ENCODE results near the gene PDAP1. TPM values are rescaled to one million over a fixed set of nuclear protein-coding genes. Genes with fewer than 3 reads are reported as not detected.

The PDAP1 gene
- total and polyA plus RNA-seq, 2 of the 4 experiments (the other 2 are of a cell fraction): 40.3 to 193 TPM

DNA sequence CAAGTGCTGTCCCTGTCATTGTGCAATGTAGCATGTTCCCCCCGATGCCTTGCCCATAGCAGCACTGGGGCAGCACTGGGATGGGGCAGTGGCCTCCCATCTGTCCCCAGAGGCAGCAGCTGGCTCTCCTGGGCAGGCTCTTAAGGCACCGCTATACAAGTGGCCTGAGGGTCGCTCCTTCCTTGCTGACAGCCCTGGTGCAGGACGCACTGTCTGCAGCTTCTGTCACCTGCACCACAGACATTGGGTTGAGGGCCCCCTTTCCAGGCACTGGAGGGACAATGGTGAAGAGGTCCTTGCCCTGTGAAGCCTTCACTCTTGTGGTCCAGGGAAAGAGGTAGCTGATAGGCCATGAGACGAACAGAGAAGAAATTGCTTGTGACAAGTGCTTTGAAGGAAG lies 40.9 kb upstream of the PDAP1 start:
- Histone ChIP-seq H3K27ac (ENCODE audit: insufficient read depth, low read length) (no peak overlapping the region), H4K5ac (ENCODE audit: low read depth, low read length) (no peak overlapping the region), H2BK120ac (ENCODE audit: low read depth, low read length) (no peak overlapping the region), H3K4me1 (ENCODE audit: control insufficient read depth, insufficient read depth, low read length) (no peaks in the 10 kb centered on the region), H3K56ac (ENCODE audit: extremely low read depth, insufficient read depth, low read length) (no peak overlapping the region), H3K27me3 (ENCODE audit: control insufficient read depth, insufficient read depth, low read length) (no peaks in the 10 kb centered on the region), H3K79me1 (ENCODE audit: low read depth in 1 of 2, low read length in 2 of 2) (peaks cover 23 to 48% of the 10 kb centered on the region in 2 experiments), H2AFZ (replicated peaks; ENCODE audit: low read length, poor library complexity) (no peak overlapping the region), H3K18ac (ENCODE audit: low read depth, low read length) (no peak overlapping the region), H3K4me3 (ENCODE audit: insufficient read depth, low read depth, low read length) (no peak overlapping the region), H3K9me1 (ENCODE audit: insufficient read depth, low read length) (no peaks in the 10 kb centered on the region), H2AK5ac (ENCODE audit: low read depth, low read length) (no peak overlapping the region), H3K4ac (ENCODE audit: low read depth, low read length) (no peak overlapping the region), H3K4me2 (ENCODE audit: low read depth, low read length) (no peak overlapping the region), H4K8ac (ENCODE audit: low read depth in 2 of 2, low read length in 2 of 2) (no peak overlapping the region), H2BK5ac (ENCODE audit: low read depth, low read length, poor library complexity, severe bottlenecking) (no peak overlapping the region), H4K20me1 (ENCODE audit: insufficient read depth, low read length) (peaks cover 27% of the 10 kb centered on the region), H4K91ac (ENCODE audit: insufficient read depth, low read depth, low read length) (no peak overlapping the region), H3K14ac (replicated peaks; ENCODE audit: low read depth, low read length) (no peak overlapping the region), H3K36me3 (ENCODE audit: control insufficient read depth, insufficient read depth, low read length) (peaks cover 78% of the 10 kb centered on the region), H2BK20ac (ENCODE audit: low read depth, low read length) (no peak overlapping the region), H2BK15ac (ENCODE audit: low read depth, low read length) (no peak overlapping the region), H2AK9ac (replicated peaks; ENCODE audit: low read depth, low read length, poor library complexity) (no peak overlapping the region), H3K9me3 (ENCODE audit: control insufficient read depth, insufficient read depth, low read length) (no peaks in the 10 kb centered on the region), H3K9ac (ENCODE audit: low read depth, low read length) (no peak overlapping the region), H3K23ac (ENCODE audit: low read depth, low read length) (no peak overlapping the region)
- 100% methylated on average over 1 of the region's 5 CpGs; no CpG with 5 or more reads in 1 of the 2 experiments for WGBS, 2 experiments (ENCODE audit: extremely low coverage in 2 of 2, insufficient read length in 1 of 2)
- intact Hi-C loops (cut with micrococcal nuclease): no loop called here
- CTCF ChIA-PET: no interaction called here
- BruUV-seq (replicated peaks): no TSS peak
- in situ Hi-C loops (cut with MboI; ENCODE audit: low sequenced_read_pairs): no loop called here
- ATAC-seq (ENCODE audit: low read depth): no peak
- no peak for DNase-seq
- dilution Hi-C loops (cut with HindIII; ENCODE audit: low sequenced_read_pairs, unreplicated experiment): no loop called here
- POLR2A ChIA-PET (ENCODE audit: unreplicated experiment): no interaction called here
- no peak for TF ChIP-seq USF2 (IDR thresholded peaks at IDR 0.05; ENCODE audit: low read depth, low read length)
- no peak for TF ChIP-seq CHD1 (IDR thresholded peaks at IDR 0.05; ENCODE audit: low read depth, low read length)

Data from IMR-90 (cell line).